ENCODE results near the gene PPME1.
"Not testable (repeated sequence)": the region's sequence is repeated elsewhere in the genome, so short reads cannot be mapped to it uniquely, and the experiment has no call there.

Gene PPME1, protein sequence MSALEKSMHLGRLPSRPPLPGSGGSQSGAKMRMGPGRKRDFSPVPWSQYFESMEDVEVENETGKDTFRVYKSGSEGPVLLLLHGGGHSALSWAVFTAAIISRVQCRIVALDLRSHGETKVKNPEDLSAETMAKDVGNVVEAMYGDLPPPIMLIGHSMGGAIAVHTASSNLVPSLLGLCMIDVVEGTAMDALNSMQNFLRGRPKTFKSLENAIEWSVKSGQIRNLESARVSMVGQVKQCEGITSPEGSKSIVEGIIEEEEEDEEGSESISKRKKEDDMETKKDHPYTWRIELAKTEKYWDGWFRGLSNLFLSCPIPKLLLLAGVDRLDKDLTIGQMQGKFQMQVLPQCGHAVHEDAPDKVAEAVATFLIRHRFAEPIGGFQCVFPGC

DNA sequence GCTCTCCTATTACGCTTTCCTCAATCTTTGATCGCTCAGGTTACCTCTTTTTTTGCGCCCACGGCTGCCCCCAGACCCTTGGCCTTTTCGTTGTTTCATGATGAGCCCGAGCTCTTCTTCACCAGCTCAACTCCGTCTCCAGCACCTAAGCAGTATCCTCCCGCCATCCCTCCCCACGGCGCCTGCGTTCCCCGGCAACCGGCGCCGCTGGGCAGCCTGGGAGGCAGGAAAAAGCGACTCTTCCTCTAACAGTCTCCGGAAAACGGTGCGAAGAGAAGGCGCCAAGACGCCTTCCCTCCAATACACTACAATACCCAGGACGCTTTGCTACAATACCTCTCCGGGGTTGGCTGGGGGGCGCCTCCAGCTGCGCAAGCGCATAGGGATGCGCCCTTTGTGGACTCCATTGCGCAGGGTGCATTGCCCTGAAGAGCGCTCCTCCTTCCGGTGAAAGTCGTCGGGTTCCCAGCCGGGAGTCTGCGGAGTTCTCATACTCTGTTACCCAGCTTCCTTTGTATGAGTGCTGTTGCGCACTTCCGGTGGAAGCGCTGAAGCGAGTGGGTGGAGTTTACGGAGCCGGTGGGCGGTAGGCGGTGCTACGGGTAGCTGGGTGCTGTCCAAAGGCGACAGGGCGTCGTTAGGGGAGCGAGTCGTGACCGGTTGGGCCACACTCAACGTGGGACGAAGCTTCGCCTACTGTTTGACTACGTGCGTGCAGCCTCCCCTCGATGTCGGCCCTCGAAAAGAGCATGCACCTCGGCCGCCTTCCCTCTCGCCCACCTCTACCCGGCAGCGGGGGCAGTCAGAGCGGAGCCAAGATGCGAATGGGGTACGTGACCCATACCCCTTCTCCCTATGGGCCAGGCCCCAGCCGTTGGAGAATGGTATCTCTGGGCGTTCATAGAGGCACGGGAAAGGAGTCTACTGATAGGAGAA, at the start of gene PPME1, which contains the start of gene C2CD3:
Gene PPME1, plus strand, starts transcription at position 596 of the 936 bp plus-strand sequence. Its CDS starts 133 bp downstream, at position 729.
Gene C2CD3, minus strand, starts transcription at position 309 of the 936 bp plus-strand sequence. Its CDS starts 210 bp downstream, at position 99.
- H3K27me3 ChIP-seq (ENCODE audit: insufficient read depth, insufficient read length), result no peaks in the 10 kb centered on the region
- no peaks in the 10 kb centered on the region for H3K9me3 ChIP-seq (ENCODE audit: insufficient read depth, low read length)
- DNase-seq (ENCODE audit: low read depth, low spot score), result peak; percentile 98
- peaks cover 26% of the 10 kb centered on the region for H3K36me3 ChIP-seq (ENCODE audit: insufficient read depth, insufficient read length, low read length)
- peak within 1 kb of the TSS; percentile 91 for H3K9ac ChIP-seq (ENCODE audit: insufficient read length, low read depth)
- peak within 1 kb of the TSS; percentile 84 for H3K4me3 ChIP-seq (ENCODE audit: insufficient read length, low read depth)
- TF ChIP-seq SUZ12 (IDR thresholded peaks at IDR 0.05; ENCODE audit: extremely low read depth, insufficient read depth, insufficient read length) (no peak), ZNF274 (IDR thresholded peaks at IDR 0.05; ENCODE audit: low read depth, low read length) (no peak), YY1 (IDR thresholded peaks at IDR 0.05; ENCODE audit: insufficient read depth, insufficient read length) (no peak)
- no peaks in the 10 kb centered on the region for H3K4me1 ChIP-seq (ENCODE audit: insufficient read depth, insufficient read length)

DNA sequence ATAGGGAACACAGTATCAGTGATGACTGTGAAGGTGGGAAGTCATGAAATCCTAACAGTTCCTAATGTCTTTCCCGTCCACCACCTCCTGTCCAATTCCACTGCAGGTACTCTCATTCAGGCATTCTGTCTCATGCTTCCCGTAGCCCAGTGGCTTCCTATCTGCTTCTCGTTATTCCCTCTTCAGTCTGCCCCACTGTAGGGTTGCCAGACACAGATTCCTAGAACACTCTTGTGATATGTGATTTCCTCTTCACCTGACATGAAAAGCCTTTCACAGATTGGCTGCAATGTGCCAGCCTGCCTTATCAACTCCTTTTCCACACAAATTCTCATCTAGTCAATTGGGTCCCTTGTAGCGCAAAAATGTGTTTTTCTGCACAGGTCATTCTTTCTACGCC, 49.3 kb upstream of the PPME1 start:
- Histone ChIP-seq H3K4me3 (ENCODE audit: insufficient read length, low read depth) (no peak overlapping the region), H3K27me3 (ENCODE audit: insufficient read depth, insufficient read length) (no peaks in the 10 kb centered on the region), H3K9me3 (ENCODE audit: insufficient read depth, low read length) (no peaks in the 10 kb centered on the region), H3K36me3 (ENCODE audit: insufficient read depth, insufficient read length, low read length) (peaks cover 8% of the 10 kb centered on the region), H3K4me1 (ENCODE audit: insufficient read depth, insufficient read length) (no peaks in the 10 kb centered on the region), H3K9ac (ENCODE audit: insufficient read length, low read depth) (no peak overlapping the region)
- TF ChIP-seq YY1 (IDR thresholded peaks at IDR 0.05; ENCODE audit: insufficient read depth, insufficient read length) (no peak), SUZ12 (IDR thresholded peaks at IDR 0.05; ENCODE audit: extremely low read depth, insufficient read depth, insufficient read length) (no peak), ZNF274 (IDR thresholded peaks at IDR 0.05; ENCODE audit: low read depth, low read length) (no peak)
- no peak for DNase-seq (ENCODE audit: low read depth, low spot score)

DNA sequence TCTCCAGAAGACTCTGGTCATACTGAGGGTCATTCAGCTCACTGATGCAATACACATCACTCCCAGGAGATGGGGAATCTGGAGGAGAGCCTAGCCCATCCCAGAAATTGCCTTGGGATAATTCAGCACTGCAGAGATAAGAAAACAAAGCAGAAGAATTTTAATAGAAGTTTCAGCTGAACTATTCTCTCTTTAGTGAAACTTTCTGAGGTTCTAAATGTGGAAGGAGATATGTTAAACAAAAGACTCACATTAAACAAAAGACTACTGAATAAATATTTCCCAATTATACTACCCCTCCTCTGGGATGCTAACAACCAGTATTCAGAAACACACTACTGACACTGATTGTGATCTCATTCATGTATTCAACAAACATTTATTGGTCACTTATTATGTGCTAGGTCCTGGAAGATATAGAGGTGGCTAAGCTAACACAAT, 48.1 kb upstream of the PPME1 start:
- TF ChIP-seq SUZ12 (IDR thresholded peaks at IDR 0.05; ENCODE audit: extremely low read depth, insufficient read depth, insufficient read length) (no peak), YY1 (IDR thresholded peaks at IDR 0.05; ENCODE audit: insufficient read depth, insufficient read length) (no peak), ZNF274 (IDR thresholded peaks at IDR 0.05; ENCODE audit: low read depth, low read length) (no peak)
- no peaks in the 10 kb centered on the region for H3K9me3 ChIP-seq (ENCODE audit: insufficient read depth, low read length)
- no peaks in the 10 kb centered on the region for H3K27me3 ChIP-seq (ENCODE audit: insufficient read depth, insufficient read length)
- H3K9ac ChIP-seq (ENCODE audit: insufficient read length, low read depth), result no peak overlapping the region
- DNase-seq (ENCODE audit: low read depth, low spot score), result no peak
- peaks cover 7% of the 10 kb centered on the region for H3K36me3 ChIP-seq (ENCODE audit: insufficient read depth, insufficient read length, low read length)
- no peaks in the 10 kb centered on the region for H3K4me1 ChIP-seq (ENCODE audit: insufficient read depth, insufficient read length)
- no peak overlapping the region for H3K4me3 ChIP-seq (ENCODE audit: insufficient read length, low read depth)

DNA sequence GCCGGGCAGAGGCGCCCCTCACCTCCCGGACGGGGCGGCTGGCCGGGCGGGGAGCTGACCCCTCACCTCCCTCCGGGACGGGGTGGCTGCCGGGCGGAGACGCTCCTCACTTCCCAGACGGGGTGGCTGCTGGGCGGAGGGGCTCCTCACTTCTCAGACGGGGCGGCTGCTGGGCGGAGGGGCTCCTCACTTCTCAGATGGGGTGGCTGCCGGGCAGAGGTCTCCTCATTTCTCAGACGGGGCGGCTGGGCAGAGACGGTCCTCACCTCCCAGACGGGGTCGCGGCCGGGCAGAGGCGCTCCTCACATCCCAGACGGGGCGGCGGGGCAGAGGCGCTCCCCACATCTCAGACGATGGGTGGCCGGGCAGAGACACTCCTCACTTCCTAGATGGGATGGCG, 42.0 kb upstream of the PPME1 start:
- peaks cover 37% of the 10 kb centered on the region for H3K36me3 ChIP-seq (ENCODE audit: insufficient read depth, insufficient read length, low read length)
- not testable (repeated sequence) for H3K9ac ChIP-seq (ENCODE audit: insufficient read length, low read depth); DNase-seq (ENCODE audit: low read depth, low spot score); H3K4me3 ChIP-seq (ENCODE audit: insufficient read length, low read depth); H3K27me3 ChIP-seq (ENCODE audit: insufficient read depth, insufficient read length); H3K4me1 ChIP-seq (ENCODE audit: insufficient read depth, insufficient read length)
- peaks cover 13% of the 10 kb centered on the region for H3K9me3 ChIP-seq (ENCODE audit: insufficient read depth, low read length)

DNA sequence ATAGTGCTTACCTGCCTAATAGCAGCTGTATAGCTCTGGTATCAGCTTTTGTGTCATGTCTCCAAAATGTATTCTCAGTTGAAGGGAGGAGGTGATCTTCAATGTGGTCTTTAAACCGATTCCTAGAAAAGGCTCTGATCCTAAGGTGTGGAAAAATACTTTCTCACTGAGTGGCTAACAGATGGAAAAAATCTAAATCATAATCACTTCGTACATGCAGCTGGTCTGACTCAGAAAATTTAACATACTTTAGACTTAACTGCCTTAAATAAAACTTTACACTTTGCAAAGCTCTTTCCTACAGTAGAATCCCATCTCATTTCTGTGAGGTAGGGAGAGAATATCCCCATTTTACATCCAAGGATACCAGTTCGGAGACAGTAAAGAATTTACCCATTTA, 38.3 kb upstream of the PPME1 start:
- Histone ChIP-seq H3K27me3 (ENCODE audit: insufficient read depth, insufficient read length) (no peaks in the 10 kb centered on the region), H3K4me3 (ENCODE audit: insufficient read length, low read depth) (no peak overlapping the region), H3K4me1 (ENCODE audit: insufficient read depth, insufficient read length) (no peaks in the 10 kb centered on the region), H3K9ac (ENCODE audit: insufficient read length, low read depth) (no peak overlapping the region), H3K36me3 (ENCODE audit: insufficient read depth, insufficient read length, low read length) (peaks cover 67% of the 10 kb centered on the region), H3K9me3 (ENCODE audit: insufficient read depth, low read length) (peaks cover 13% of the 10 kb centered on the region)
- TF ChIP-seq YY1 (IDR thresholded peaks at IDR 0.05; ENCODE audit: insufficient read depth, insufficient read length) (no peak), SUZ12 (IDR thresholded peaks at IDR 0.05; ENCODE audit: extremely low read depth, insufficient read depth, insufficient read length) (no peak), ZNF274 (IDR thresholded peaks at IDR 0.05; ENCODE audit: low read depth, low read length) (no peak)
- DNase-seq (ENCODE audit: low read depth, low spot score), result no peak

DNA sequence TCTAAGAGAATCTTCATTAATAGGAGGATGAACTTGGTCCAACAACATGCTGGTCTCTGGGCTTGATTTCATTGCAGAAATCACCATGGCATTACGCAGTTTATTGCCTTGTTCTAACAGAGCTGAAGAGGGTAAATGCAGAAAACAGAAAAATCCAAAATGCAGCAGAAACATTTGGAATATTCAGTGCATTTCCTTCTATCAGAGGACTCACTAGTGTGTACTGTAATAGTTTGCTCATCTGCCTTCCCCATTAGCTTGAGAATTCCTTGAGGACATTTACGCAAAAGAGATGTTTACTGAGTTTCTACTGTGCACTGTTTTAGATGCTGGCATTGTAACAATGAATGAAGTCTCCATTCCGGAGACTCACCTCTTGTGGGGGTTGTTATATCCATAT, 37.7 kb upstream of the PPME1 start:
- H3K27me3 ChIP-seq (ENCODE audit: insufficient read depth, insufficient read length), result no peaks in the 10 kb centered on the region
- peaks cover 13% of the 10 kb centered on the region for H3K9me3 ChIP-seq (ENCODE audit: insufficient read depth, low read length)
- no peak for DNase-seq (ENCODE audit: low read depth, low spot score)
- TF ChIP-seq YY1 (IDR thresholded peaks at IDR 0.05; ENCODE audit: insufficient read depth, insufficient read length), result no peak
- TF ChIP-seq ZNF274 (IDR thresholded peaks at IDR 0.05; ENCODE audit: low read depth, low read length), result no peak
- TF ChIP-seq SUZ12 (IDR thresholded peaks at IDR 0.05; ENCODE audit: extremely low read depth, insufficient read depth, insufficient read length), result no peak
- H3K4me1 ChIP-seq (ENCODE audit: insufficient read depth, insufficient read length), result no peaks in the 10 kb centered on the region
- no peak overlapping the region for H3K4me3 ChIP-seq (ENCODE audit: insufficient read length, low read depth)
- H3K9ac ChIP-seq (ENCODE audit: insufficient read length, low read depth), result no peak overlapping the region
- peaks cover 70% of the 10 kb centered on the region for H3K36me3 ChIP-seq (ENCODE audit: insufficient read depth, insufficient read length, low read length)

DNA sequence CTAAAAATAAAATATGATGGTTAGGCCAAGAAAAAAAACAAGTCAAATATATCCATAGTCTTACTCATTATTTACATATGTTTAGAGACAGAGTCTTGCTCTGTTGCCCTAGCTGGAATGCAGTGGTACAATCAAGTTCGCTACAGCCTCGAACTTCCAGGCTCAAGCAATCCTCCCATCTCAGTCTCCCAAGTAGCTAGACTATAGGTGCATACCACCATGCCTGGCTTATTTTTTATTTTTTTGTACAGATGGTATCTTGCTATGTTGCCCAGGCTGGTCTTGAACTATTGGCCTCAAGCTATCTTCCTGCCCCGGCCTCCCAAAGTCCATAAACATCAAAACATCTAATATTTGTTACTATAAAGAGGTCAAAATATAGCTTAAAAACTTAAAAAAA, 36.4 kb upstream of the PPME1 start:
- H3K4me3 ChIP-seq (ENCODE audit: insufficient read length, low read depth), result no peak overlapping the region
- H3K27me3 ChIP-seq (ENCODE audit: insufficient read depth, insufficient read length), result no peaks in the 10 kb centered on the region
- H3K4me1 ChIP-seq (ENCODE audit: insufficient read depth, insufficient read length), result no peaks in the 10 kb centered on the region
- TF ChIP-seq SUZ12 (IDR thresholded peaks at IDR 0.05; ENCODE audit: extremely low read depth, insufficient read depth, insufficient read length), result no peak
- TF ChIP-seq ZNF274 (IDR thresholded peaks at IDR 0.05; ENCODE audit: low read depth, low read length), result no peak
- TF ChIP-seq YY1 (IDR thresholded peaks at IDR 0.05; ENCODE audit: insufficient read depth, insufficient read length), result no peak
- peaks cover 21% of the 10 kb centered on the region for H3K9me3 ChIP-seq (ENCODE audit: insufficient read depth, low read length)
- peaks cover 76% of the 10 kb centered on the region for H3K36me3 ChIP-seq (ENCODE audit: insufficient read depth, insufficient read length, low read length)
- H3K9ac ChIP-seq (ENCODE audit: insufficient read length, low read depth), result no peak overlapping the region
- DNase-seq (ENCODE audit: low read depth, low spot score), result no peak

All from NT2/D1 (cell line).